Calu3 (cell line): ENCODE results near the gene ZNF527. TPM values are rescaled to one million over a fixed set of nuclear protein-coding genes. Genes with fewer than 3 reads are reported as not detected.
A peak's percentile ranks its signal among the peaks of the same experiment; 100 is the strongest.

Experiments
- Bru-seq: library from RNA; stranded (reverse); fragments of 400-500 nt; gene quantifications from one replicate; lab custom pipeline; 2021; lab: Mats Ljungman, UMichigan
- BruChase-seq, 2 experiments: library from RNA; stranded (reverse); fragments of 400-500 nt; gene quantifications; one replicate each; lab custom pipeline; 2021; lab: Mats Ljungman, UMichigan
- BruUV-seq: library from RNA; stranded (reverse); fragments of 400-500 nt; replicated peaks from 2 replicates; lab custom pipeline; 2021; lab: Mats Ljungman, UMichigan
- CTCF ChIA-PET: fragments of 300-600 bp; sonication (Branson Sonifier 250); formaldehyde crosslinking; loops from one replicate; lab custom pipeline; 2022; ENCODE audit warnings: antibody characterized with exemption; lab: Charles Lee
- DNase-seq: peaks from one replicate; pipeline ENCODE4 v3.0.0; 2022
- H3K27ac Mint-ChIP-seq: one replicate; pipeline ENCODE4 v1.8.0; 2022; ENCODE audit warnings: mixed read lengths; ENCODE audit not compliant: unreplicated experiment
- H3K27me3 Mint-ChIP-seq: one replicate; pipeline ENCODE4 v1.8.0; 2022; ENCODE audit warnings: mixed read lengths; ENCODE audit not compliant: unreplicated experiment
- H3K36me3 Mint-ChIP-seq: one replicate; pipeline ENCODE4 v1.8.0; 2022; ENCODE audit warnings: mild to moderate bottlenecking, moderate library complexity, mixed read lengths; ENCODE audit not compliant: insufficient read depth, unreplicated experiment
- H3K4me1 Mint-ChIP-seq: one replicate; pipeline ENCODE4 v1.8.0; 2022; ENCODE audit warnings: mild to moderate bottlenecking, low read depth, mixed read lengths; ENCODE audit not compliant: unreplicated experiment
- H3K4me3 Mint-ChIP-seq: one replicate; pipeline ENCODE4 v1.8.0; 2022; ENCODE audit warnings: mild to moderate bottlenecking, low read depth, moderate library complexity, mixed read lengths; ENCODE audit not compliant: unreplicated experiment
- H3K9me3 Mint-ChIP-seq: one replicate; pipeline ENCODE4 v1.8.0; 2022; ENCODE audit warnings: low read depth, mixed read lengths; ENCODE audit not compliant: unreplicated experiment
- intact Hi-C: fragments of 100-400 bp; cut with micrococcal nuclease; formaldehyde crosslinking; loops from one replicate; pipeline ENCODE4 v1.10.0; 2022; ENCODE audit not compliant: unreplicated experiment
- long read RNA-seq: library from polyadenylated mRNA; stranded (forward); transcript quantifications from one replicate; pipeline ENCODE4 v2.0.0, GENCODE V29; 2022
- total RNA-seq: library from RNA; stranded (reverse); gene quantifications from 2 replicates; pipeline ENCODE4 v1.2.3, GENCODE V29; 2022
- TF ChIP-seq, protein P1 (sequence below): fragments of 200-600 bp; IDR thresholded peaks from one replicate; pipeline ENCODE4 v1.8.0; 2022; ENCODE audit warnings: antibody characterized with exemption; ENCODE audit not compliant: unreplicated experiment

The ZNF527 gene
- total RNA-seq (5.6 and 6.3 TPM in 2 replicates), Bru-seq, nascent RNA (percentile 58 among the genes with signal in this experiment), BruChase-seq, experiment 1, labeled RNA remaining after a 6-hour chase (percentile 57 among the genes with signal in this experiment), BruChase-seq, experiment 2, labeled RNA remaining after a 2-hour chase (percentile 64 among the genes with signal in this experiment)
- long read RNA-seq, partial matches to known transcripts: 0 of 3 reads
- long read RNA-seq, other reads (novel, unspliced or antisense): 3 of 3 reads

- TSS peak; percentile 67 for BruUV-seq
- Mint-ChIP-seq H3K4me1 (peaks cover 8% of the 10 kb centered on the region), H3K27ac (peak within 1 kb of the TSS; percentile 80), H3K4me3 (peak within 1 kb of the TSS; percentile 94), H3K9me3 (peaks cover 3% of the 10 kb centered on the region), H3K27me3 (no peaks in the 10 kb centered on the region), H3K36me3 (peaks cover 17% of the 10 kb centered on the region)
- CTCF ChIA-PET: interaction anchor here (0.5 to 1.4 kb wide), 5 partner anchors 37 to 970 kb away, joined by 3 to 4 read pairs (median 3); partner anchors contain the start of gene ZNF573
- intact Hi-C loops: no loop called here
- DNase-seq: peak; percentile 98
- TF ChIP-seq, protein P1, sequence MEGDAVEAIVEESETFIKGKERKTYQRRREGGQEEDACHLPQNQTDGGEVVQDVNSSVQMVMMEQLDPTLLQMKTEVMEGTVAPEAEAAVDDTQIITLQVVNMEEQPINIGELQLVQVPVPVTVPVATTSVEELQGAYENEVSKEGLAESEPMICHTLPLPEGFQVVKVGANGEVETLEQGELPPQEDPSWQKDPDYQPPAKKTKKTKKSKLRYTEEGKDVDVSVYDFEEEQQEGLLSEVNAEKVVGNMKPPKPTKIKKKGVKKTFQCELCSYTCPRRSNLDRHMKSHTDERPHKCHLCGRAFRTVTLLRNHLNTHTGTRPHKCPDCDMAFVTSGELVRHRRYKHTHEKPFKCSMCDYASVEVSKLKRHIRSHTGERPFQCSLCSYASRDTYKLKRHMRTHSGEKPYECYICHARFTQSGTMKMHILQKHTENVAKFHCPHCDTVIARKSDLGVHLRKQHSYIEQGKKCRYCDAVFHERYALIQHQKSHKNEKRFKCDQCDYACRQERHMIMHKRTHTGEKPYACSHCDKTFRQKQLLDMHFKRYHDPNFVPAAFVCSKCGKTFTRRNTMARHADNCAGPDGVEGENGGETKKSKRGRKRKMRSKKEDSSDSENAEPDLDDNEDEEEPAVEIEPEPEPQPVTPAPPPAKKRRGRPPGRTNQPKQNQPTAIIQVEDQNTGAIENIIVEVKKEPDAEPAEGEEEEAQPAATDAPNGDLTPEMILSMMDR: no peak
Observed at GRCh38 chr19:37370880-37371661, at the start of gene ZNF527. Gene ZNF527, plus strand, starts transcription at chr19:37371099. Its CDS starts 3,100 bp downstream, at chr19:37374199.

GRCh38 chr19:37329686-37330085 is 41.2 kb upstream of the ZNF527 start:
- TF ChIP-seq, protein P1: no peak
- Mint-ChIP-seq H3K36me3 (peaks cover 65% of the 10 kb centered on the region), H3K27me3 (no peaks in the 10 kb centered on the region), H3K4me1 (no peaks in the 10 kb centered on the region), H3K9me3 (peaks cover 12% of the 10 kb centered on the region), H3K27ac (no peak overlapping the region), H3K4me3 (no peak overlapping the region)
- DNase-seq: no peak
- CTCF ChIA-PET: no interaction called here
- BruUV-seq: no TSS peak
- intact Hi-C loops: no loop called here

GRCh38 chr19:37332839-37333238 is 38.1 kb upstream of the ZNF527 start:
- H3K27me3 Mint-ChIP-seq: no peaks in the 10 kb centered on the region
- DNase-seq: no peak
- peaks cover 49% of the 10 kb centered on the region for H3K36me3 Mint-ChIP-seq
- CTCF ChIA-PET: no interaction called here
- TF ChIP-seq, protein P1: no peak
- H3K4me3 Mint-ChIP-seq: no peak overlapping the region
- BruUV-seq: no TSS peak
- H3K4me1 Mint-ChIP-seq: peaks cover 12% of the 10 kb centered on the region
- peaks cover 17% of the 10 kb centered on the region for H3K9me3 Mint-ChIP-seq
- intact Hi-C loops: no loop called here
- peak overlapping the region; percentile 90 for H3K27ac Mint-ChIP-seq

DNA sequence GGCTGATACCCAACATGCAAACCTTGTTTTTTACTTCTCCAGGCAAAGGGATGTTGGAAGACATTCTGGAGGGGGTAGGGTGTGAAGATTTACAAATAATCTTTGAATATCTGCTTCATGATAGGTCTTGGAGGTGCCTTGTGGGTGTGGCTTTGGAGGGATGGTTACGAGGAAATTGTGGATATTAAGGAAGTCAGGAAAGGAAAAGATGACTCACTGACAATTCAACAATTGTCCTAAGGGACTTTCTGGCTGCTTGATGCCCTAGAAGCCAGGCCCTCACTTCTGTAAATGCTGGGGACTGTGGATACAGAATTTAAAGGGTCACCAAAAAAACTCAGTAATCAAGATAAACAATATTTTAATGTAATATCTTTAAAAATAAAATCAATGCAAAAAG is 37.4 kb upstream of the ZNF527 start:
- H3K36me3 Mint-ChIP-seq: peaks cover 43% of the 10 kb centered on the region
- H3K4me3 Mint-ChIP-seq: peak overlapping the region; percentile 88

More for the DNA sequence above, 37.4 kb upstream of the ZNF527 start:
- intact Hi-C loops: no loop called here
- Mint-ChIP-seq H3K27ac (peak overlapping the region; percentile 90), H3K27me3 (no peaks in the 10 kb centered on the region), H3K4me1 (peaks cover 12% of the 10 kb centered on the region), H3K9me3 (peaks cover 16% of the 10 kb centered on the region)
- no TSS peak for BruUV-seq
- CTCF ChIA-PET: no interaction called here
- no peak for DNase-seq
- TF ChIP-seq, protein P1: no peak
